ENCODE data around the gene ERC1.

Gene ERC1

DNA sequence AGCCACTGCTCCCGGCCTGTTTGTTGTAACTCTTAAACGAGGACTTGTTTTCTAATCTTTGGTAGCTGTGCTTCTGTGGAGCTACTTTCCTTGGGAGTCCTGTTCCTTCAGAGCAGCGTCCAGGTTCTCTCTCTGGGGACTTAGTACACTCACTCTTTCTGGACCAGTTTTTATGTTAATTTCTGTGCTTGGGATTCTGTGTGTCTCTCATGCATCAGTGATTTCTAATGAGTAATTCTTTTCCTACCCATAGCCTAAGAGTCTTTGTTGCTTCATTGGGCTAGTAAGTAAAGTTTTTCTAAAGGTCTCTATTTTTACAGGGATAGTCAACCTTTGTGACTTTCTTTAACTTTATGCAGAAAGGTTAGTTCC, 314.0 kb downstream of the ERC1 start:
- H3K4me3 ChIP-seq (ENCODE audit: low read depth, low read length), result no peak overlapping the region
- no peak for DNase-seq (ENCODE audit: low read depth)
- in situ Hi-C loops (cut with HindIII; ENCODE audit: low sequenced_read_pairs), result no loop called here
- TF ChIP-seq, protein P1, sequence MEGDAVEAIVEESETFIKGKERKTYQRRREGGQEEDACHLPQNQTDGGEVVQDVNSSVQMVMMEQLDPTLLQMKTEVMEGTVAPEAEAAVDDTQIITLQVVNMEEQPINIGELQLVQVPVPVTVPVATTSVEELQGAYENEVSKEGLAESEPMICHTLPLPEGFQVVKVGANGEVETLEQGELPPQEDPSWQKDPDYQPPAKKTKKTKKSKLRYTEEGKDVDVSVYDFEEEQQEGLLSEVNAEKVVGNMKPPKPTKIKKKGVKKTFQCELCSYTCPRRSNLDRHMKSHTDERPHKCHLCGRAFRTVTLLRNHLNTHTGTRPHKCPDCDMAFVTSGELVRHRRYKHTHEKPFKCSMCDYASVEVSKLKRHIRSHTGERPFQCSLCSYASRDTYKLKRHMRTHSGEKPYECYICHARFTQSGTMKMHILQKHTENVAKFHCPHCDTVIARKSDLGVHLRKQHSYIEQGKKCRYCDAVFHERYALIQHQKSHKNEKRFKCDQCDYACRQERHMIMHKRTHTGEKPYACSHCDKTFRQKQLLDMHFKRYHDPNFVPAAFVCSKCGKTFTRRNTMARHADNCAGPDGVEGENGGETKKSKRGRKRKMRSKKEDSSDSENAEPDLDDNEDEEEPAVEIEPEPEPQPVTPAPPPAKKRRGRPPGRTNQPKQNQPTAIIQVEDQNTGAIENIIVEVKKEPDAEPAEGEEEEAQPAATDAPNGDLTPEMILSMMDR (IDR thresholded peaks at IDR 0.05; ENCODE audit: low read depth, low read length, missing control alignments), result no peak

DNA sequence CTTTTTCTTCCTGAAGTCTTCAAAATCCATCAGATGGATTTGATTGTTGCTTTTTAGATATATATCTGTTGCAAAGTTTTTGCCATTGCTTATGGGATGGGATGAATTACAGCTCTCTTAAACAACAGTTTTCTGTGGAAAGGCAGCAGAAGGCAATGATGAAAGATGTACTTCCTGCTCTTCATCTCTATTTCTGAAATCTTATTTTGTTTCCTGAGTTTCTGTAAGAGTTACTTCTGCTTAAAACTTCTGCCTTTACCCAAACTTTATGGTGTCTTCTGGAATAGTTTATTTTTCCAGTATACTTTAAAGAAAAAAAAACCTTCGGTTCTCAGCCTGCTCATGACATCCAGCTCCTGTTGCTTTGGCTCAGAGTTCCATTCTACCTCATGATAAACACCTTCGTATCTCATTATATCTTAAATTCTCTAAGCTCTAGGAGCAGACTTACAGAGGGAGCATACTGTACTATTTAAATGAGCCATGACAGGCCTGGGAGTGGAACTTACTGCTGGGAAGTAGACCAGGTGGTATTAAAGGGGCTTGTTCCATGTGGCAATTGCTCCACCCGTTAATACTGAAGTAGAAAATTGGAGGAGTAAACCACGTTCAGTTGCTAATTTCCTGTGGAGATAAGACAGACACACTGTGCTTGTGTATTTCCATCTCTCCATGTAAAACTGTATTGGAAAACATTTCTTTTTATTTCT, 314.9 kb downstream of the ERC1 start:
- DNase-seq (ENCODE audit: low read depth), result no peak
- TF ChIP-seq, protein P1 (IDR thresholded peaks at IDR 0.05; ENCODE audit: low read depth, low read length, missing control alignments), result no peak
- in situ Hi-C loops (cut with HindIII; ENCODE audit: low sequenced_read_pairs), result no loop called here
- H3K4me3 ChIP-seq (ENCODE audit: low read depth, low read length), result no peak overlapping the region

DNA sequence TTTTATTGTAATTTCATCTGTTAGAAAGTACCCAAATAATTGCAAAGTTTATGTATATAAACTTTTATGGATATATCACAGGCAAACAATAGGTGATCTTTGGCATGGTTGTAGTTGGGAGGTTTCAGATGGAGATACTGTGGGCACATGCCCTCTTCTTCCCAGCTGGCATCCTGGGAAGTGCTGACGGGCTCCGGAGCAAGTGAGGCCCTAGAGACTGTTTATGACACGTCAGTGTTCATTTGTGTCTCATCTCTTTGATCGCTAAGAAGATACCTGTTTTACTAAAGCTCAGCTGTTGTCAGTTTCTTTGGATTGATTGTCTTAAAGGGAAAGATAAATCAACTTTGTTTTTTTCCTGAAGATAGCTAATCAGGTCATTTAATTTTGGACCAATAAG, 315.8 kb downstream of the ERC1 start:
- in situ Hi-C loops (cut with HindIII; ENCODE audit: low sequenced_read_pairs), result no loop called here
- no peak for DNase-seq (ENCODE audit: low read depth)
- TF ChIP-seq, protein P1 (IDR thresholded peaks at IDR 0.05; ENCODE audit: low read depth, low read length, missing control alignments), result no peak
- H3K4me3 ChIP-seq (ENCODE audit: low read depth, low read length), result no peak overlapping the region

DNA sequence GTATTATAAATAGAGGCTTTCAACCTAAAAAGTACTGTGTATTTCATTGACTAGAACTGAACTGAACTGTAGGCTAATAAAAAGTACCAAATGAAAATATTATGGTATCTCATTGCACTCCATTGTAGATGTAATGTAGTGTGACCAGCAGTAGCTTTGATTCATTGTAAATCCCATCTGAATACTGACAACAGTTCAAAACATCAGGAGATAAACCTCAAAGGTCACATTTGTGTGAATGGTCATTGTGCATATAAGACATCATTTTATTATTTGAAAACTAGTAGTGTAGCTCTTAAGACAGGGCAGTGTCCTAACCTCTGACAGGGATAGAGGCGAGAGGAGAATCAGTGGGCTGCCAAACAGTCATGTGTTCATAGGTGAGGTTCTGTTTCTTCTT, 316.8 kb downstream of the ERC1 start:
- in situ Hi-C loops (cut with HindIII; ENCODE audit: low sequenced_read_pairs), result no loop called here
- no peak overlapping the region for H3K4me3 ChIP-seq (ENCODE audit: low read depth, low read length)

DNA sequence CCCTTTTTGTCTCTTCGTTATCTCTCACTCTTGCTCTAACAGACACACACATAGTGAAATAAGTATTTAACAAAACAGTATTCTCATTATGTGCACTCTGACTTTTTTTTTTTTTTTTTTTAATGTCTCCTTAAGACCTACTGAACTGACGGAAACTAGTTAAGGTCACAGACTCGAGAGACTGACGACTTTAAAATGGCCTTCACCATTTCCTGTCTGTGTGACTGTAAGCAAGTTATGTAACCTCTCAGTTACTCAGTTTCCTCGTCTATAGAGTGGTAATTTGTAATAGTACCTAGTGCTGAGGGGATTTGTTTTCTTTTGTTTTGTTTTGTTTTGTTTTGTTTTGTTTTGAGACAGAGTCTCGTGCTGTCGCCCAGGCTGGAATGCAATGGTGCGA, 318.6 kb downstream of the ERC1 start:
- H3K4me3 ChIP-seq (ENCODE audit: low read depth, low read length), result no peak overlapping the region
- TF ChIP-seq, protein P1 (IDR thresholded peaks at IDR 0.05; ENCODE audit: low read depth, low read length, missing control alignments), result no peak
- no peak for DNase-seq (ENCODE audit: low read depth)
- in situ Hi-C loops (cut with HindIII; ENCODE audit: low sequenced_read_pairs), result no loop called here

More for the DNA sequence above, 316.8 kb downstream of the ERC1 start:
- TF ChIP-seq, protein P1 (IDR thresholded peaks at IDR 0.05; ENCODE audit: low read depth, low read length, missing control alignments), result no peak
- DNase-seq (ENCODE audit: low read depth), result no peak

DNA sequence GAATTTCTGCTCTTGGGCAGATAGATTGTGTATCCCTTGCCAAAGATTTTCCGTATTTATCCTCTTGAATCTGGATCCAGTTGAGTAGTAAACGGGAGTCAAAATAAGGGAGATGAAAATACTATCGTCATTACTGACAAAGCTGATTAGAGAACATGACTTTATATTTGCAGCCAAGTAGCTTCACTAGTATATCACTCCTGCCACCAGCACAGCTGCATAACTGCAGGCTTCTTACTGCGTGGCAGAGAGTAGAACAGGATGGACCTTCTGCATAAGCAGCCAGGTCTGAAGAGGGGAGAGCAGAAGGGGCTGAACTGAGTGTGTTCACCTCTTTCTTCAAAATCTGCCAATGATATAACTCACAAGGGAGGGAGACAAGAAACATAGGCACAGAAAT, 319.6 kb downstream of the ERC1 start:
- TF ChIP-seq, protein P1 (IDR thresholded peaks at IDR 0.05; ENCODE audit: low read depth, low read length, missing control alignments), result no peak
- in situ Hi-C loops (cut with HindIII; ENCODE audit: low sequenced_read_pairs), result no loop called here
- H3K4me3 ChIP-seq (ENCODE audit: low read depth, low read length), result no peak overlapping the region
- no peak for DNase-seq (ENCODE audit: low read depth)

All from astrocyte of the cerebellum (primary cell).